Gastrocnemius medialis (tissue), 4 donors: Measurements from ENCODE around the gene NPB. TPM values are rescaled to one million over a fixed set of nuclear protein-coding genes. Genes with fewer than 3 reads are reported as not detected.
A peak's percentile ranks its signal among the peaks of the same experiment; 100 is the strongest.

Experiments
- ATAC-seq, 2 donors: fragments of 150-250 bp; one replicate each; pipeline ENCODE4 v1.9.1; 2016
- DNase-seq, 2 donors: peaks; one replicate each; pipeline ENCODE4 v3.0.0-alpha.2; 2019
- H3K27ac ChIP-seq, 4 donors: fragments of 200-600 bp; sonication (generic); 1 replicate in 1 of 4; 2 replicates in 3 of 4; pipeline ENCODE4 v1.5.1; 2016 to 2018; ENCODE audit warnings: mild to moderate bottlenecking in 2 of 4, moderate library complexity in 1 of 4
- H3K27me3 ChIP-seq, 3 donors: fragments of 200-600 bp; sonication (generic) in 2 of 3; 1 replicate in 1 of 3; 2 replicates in 2 of 3; pipeline versions ENCODE4 v1.5.1 to v1.6.0; 2016 to 2019; ENCODE audit warnings: mild to moderate bottlenecking in 1 of 3, moderate library complexity in 1 of 3
- H3K36me3 ChIP-seq, 2 donors: fragments of 200-600 bp; sonication (generic) in 1 of 2; one replicate each; pipeline ENCODE4 v1.5.1; 2017 to 2018
- H3K4me1 ChIP-seq, 2 donors: fragments of 200-600 bp; sonication (generic) in 1 of 2; one replicate each; pipeline ENCODE4 v1.5.1; 2016 to 2017; ENCODE audit warnings: mild to moderate bottlenecking in 2 of 2
- H3K4me3 ChIP-seq, 4 donors: fragments of 200-600 bp; sonication (generic) in 3 of 4; 1 replicate in 1 of 4; 2 replicates in 3 of 4; pipeline ENCODE4 v1.5.1; 2016 to 2019; ENCODE audit warnings: mild to moderate bottlenecking in 2 of 4
- H3K9me3 ChIP-seq, 3 donors: fragments of 200-600 bp; sonication (generic) in 2 of 3; 1 replicate in 1 of 3; 2 replicates in 2 of 3; pipeline ENCODE4 v1.5.1; 2016 to 2019
- POLR2A ChIP-seq, 2 donors: fragments of 450-650 bp; IDR thresholded peaks; one replicate each; pipeline ENCODE4 v1.6.1; 2017; ENCODE audit warnings: antibody characterized with exemption in 2 of 2, mild to moderate bottlenecking in 2 of 2, moderate library complexity in 2 of 2
- in situ Hi-C, 4 donors: fragments of 200-750 bp; cut with MboI; loops; one replicate each; pipeline versions ENCODE4 v1.15.0 to v1.8.0; 2017; ENCODE audit warnings: low sequenced_read_pairs in 4 of 4
- intact Hi-C: fragments of 100-400 bp; cut with DNase I; formaldehyde crosslinking; loops from one replicate; pipeline ENCODE4 v1.15.1; 2023; ENCODE audit warnings: low total_unique reads
- total RNA-seq, 4 donors: library from RNA; depleted of rRNA; stranded (reverse); fragments of >200 nt; gene quantifications; one replicate each; pipeline versions ENCODE4 v1.1.0 to v1.2.3, GENCODE V29; 2016
- TF ChIP-seq, protein P1 (sequence below), 5 experiments: fragments of 450-650 bp in 3 of 5; fragments of 200-600 bp in 2 of 5; sonication (generic) in 2 of 5; IDR thresholded peaks in 4 of 5; conservative IDR thresholded peaks in 1 of 5; 1 replicate in 4 of 5; 2 replicates in 1 of 5; pipeline ENCODE4 v1.5.1; 2016 to 2019; ENCODE audit warnings: antibody characterized with exemption in 5 of 5, mild to moderate bottlenecking in 3 of 5, moderate library complexity in 3 of 5

NPB gene
- 1 to 10 TPM in 2 of 4 donors, under 1 TPM in 1, not detected in 1; 0.46 to 1.4 (median 1.1) TPM for total RNA-seq

DNA sequence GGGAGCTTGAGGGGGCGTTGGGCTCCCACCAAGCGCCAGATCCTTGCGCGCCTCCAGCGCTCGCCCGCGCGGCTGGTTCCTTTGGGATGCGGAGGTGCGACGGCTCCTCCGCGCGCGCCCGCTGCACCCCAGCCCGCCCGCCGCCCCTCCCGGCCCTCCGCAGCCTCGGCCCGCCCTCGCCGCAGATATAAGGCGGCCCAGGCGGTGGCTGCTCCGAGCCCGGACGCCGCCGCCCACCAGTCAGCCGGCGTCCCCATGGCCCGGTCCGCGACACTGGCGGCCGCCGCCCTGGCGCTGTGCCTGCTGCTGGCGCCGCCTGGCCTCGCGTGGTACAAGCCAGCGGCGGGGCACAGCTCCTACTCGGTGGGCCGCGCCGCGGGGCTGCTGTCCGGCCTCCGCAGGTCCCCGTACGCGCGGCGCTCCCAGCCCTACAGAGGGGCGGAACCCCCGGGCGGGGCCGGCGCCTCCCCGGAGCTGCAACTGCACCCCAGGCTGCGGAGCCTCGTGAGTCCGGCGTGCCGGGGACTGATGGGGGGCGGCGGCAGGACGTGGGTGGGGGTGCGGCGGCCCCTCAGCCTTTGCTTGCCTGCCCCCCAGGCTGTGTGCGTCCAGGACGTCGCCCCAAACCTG lies at the start of gene NPB:
Gene NPB, plus strand, starts transcription at position 216 of the 630 bp plus-strand sequence. Its CDS starts 40 bp downstream, at position 256.
- peaks cover 5 to 8% of the 10 kb centered on the region in 2 donors for H3K4me1 ChIP-seq
- intact Hi-C loops (no loop called here), in situ Hi-C loops (no loop called here)
- no peaks in the 10 kb centered on the region for H3K9me3 ChIP-seq
- no peak for DNase-seq
- H3K36me3 ChIP-seq = peaks cover 0 to 34% of the 10 kb centered on the region in 2 donors
- no peak for TF ChIP-seq POLR2A (IDR thresholded peaks at IDR 0.05)
- TF ChIP-seq, protein P1, sequence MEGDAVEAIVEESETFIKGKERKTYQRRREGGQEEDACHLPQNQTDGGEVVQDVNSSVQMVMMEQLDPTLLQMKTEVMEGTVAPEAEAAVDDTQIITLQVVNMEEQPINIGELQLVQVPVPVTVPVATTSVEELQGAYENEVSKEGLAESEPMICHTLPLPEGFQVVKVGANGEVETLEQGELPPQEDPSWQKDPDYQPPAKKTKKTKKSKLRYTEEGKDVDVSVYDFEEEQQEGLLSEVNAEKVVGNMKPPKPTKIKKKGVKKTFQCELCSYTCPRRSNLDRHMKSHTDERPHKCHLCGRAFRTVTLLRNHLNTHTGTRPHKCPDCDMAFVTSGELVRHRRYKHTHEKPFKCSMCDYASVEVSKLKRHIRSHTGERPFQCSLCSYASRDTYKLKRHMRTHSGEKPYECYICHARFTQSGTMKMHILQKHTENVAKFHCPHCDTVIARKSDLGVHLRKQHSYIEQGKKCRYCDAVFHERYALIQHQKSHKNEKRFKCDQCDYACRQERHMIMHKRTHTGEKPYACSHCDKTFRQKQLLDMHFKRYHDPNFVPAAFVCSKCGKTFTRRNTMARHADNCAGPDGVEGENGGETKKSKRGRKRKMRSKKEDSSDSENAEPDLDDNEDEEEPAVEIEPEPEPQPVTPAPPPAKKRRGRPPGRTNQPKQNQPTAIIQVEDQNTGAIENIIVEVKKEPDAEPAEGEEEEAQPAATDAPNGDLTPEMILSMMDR (IDR thresholded peaks at IDR 0.05 in 4 of 5, conservative IDR thresholded peaks at IDR 0.05 in 1 of 5) = no peak
- ATAC-seq = peak; percentile 31 to 42
- H3K27me3 ChIP-seq = no peaks in the 10 kb centered on the region
- peak within 1 kb of the TSS in 3 of 4 donors; percentile 23 to 44 (median 36) for H3K4me3 ChIP-seq
- no peak within 1 kb of the TSS for H3K27ac ChIP-seq

DNA sequence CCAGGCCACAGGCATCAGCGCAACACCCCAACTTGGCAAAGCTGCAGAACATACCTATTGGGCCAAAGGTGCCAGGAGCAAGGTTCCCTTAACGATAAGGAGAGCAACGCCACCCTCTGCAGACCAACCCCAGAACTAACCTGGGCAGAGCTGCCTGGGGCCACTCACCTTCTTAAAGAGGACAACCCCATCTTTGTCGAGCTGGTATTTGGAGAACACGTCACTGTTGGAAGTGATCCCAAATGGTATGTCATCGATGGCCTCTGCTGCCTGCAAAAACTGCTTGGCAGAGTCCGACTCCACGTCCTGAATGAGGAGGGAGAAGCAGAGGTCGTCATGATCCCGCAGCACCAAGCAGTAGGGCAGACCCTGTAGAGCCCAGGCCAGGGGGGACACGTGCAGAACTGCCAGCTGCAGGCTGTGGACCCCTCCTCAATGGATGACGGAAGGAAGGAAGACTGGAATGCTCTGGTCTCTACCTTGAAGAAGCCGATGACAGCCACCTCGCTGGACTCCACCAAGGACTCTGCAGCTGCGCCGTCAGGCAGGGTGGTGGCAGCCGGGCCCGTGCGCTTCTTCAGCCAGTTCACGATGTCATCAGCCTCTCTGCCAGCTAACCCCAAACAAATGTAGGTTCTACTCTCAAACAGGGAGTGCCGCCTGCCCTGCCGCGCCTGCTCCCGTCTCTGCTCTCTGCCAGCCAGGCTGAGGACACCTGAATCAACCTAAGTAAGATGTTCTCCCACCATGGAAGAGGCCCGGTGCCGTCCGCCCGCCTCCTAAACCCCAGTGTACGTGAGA lies 46.9 kb upstream of the NPB start:
- H3K36me3 ChIP-seq = peaks cover 0 to 71% of the 10 kb centered on the region in 2 donors
- peak overlapping the region; percentile 23 to 86 (median 46) for H3K27ac ChIP-seq
- DNase-seq = peak in 1 of 2 donors; percentile 75
- ATAC-seq = peak; percentile 41 to 74
- no peaks in the 10 kb centered on the region for H3K27me3 ChIP-seq
- H3K9me3 ChIP-seq = no peaks in the 10 kb centered on the region
- H3K4me3 ChIP-seq = no peak overlapping the region
- intact Hi-C loops (loop anchor here (1.0 kb wide), 2 partner anchors 34 to 122 kb away; no protein-coding TSS in a partner anchor), in situ Hi-C loops (loop anchor here in 1 of 4 donors (5.0 kb wide), 1 partner anchor 33 kb away; no protein-coding TSS in a partner anchor)
- peaks cover 23 to 37% of the 10 kb centered on the region in 2 donors for H3K4me1 ChIP-seq
- TF ChIP-seq POLR2A (IDR thresholded peaks at IDR 0.05) = no peak
- TF ChIP-seq, protein P1 (IDR thresholded peaks at IDR 0.05 in 4 of 5, conservative IDR thresholded peaks at IDR 0.05 in 1 of 5) = peak in 3 of 5 experiments; percentile 13 to 51 (median 25)

DNA sequence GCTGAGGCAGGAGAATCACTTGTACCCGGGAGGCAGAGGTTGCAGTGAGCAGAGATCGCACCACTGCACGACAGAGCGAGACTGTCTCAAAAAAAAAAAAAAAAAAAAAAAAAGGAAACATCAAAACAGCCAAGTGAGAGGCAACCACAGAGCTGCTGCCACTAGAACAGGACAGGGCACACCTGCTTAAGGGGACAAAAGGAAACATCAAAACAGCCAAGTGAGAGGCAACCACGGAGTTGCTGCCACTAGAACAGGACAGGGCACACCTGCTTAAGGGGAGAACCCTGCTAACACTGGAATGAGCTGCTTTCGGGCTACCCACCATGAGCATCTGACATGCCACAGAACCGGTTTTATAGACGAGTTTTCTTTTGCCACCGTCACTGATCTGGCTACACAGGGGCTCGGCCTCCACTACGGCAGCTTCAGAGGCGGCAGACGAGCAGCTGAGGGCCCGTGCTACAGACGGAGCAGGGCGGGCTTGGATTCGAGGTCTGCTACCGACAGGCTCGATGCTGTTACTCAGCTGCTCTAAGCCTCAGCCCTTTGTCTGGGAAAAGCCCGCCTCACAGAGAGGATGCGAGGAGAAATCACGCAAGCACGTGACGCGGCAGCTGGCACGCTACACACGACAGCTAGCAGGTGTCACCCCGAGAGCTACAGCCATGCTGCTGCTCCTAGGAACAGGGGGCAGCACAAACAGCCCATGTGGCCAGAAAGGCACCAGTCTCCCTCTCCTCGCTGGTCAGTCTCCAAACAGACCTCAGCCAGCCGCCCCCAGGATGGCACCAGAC lies 43.7 kb upstream of the NPB start:
- H3K9me3 ChIP-seq = no peaks in the 10 kb centered on the region
- TF ChIP-seq POLR2A (IDR thresholded peaks at IDR 0.05) = peak in 1 of 2 donors; percentile 34
- TF ChIP-seq, protein P1 (IDR thresholded peaks at IDR 0.05 in 4 of 5, conservative IDR thresholded peaks at IDR 0.05 in 1 of 5) = no peak
- H3K4me1 ChIP-seq = peaks cover 43 to 57% of the 10 kb centered on the region in 2 donors
- in situ Hi-C loops (loop anchor here in 1 of 4 donors (5.0 kb wide), 1 partner anchor 36 kb away; no protein-coding TSS in a partner anchor), intact Hi-C loops (no loop called here)
- no peak for DNase-seq
- H3K27ac ChIP-seq = peak overlapping the region; percentile 86 to 98 (median 92)
- no peak for ATAC-seq
- H3K4me3 ChIP-seq = peak overlapping the region; percentile 56 to 94 (median 72)
- peaks cover 0 to 39% of the 10 kb centered on the region in 2 donors for H3K36me3 ChIP-seq
- no peaks in the 10 kb centered on the region for H3K27me3 ChIP-seq
